ENCODE data around the gene RAB40B.

- TF ChIP-seq REST (IDR thresholded peaks at IDR 0.05; ENCODE audit: insufficient read depth in 1 of 2, low read depth in 2 of 2, low read length in 2 of 2) (no peak), TAF1 (IDR thresholded peaks at IDR 0.05; ENCODE audit: borderline replicate concordance, insufficient read depth, low read length) (no peak)
These were observed 54.4 kb downstream of the RAB40B start for GRCh38 chr17:82644148-82644547.
